CD14-positive monocyte (primary cell): ENCODE results near the gene MADCAM1. TPM values are rescaled to one million over a fixed set of nuclear protein-coding genes. Genes with fewer than 3 reads are reported as not detected.
"Not testable (repeated sequence)": the region's sequence is repeated elsewhere in the genome, so short reads cannot be mapped to it uniquely, and the experiment has no call there.

Experiments used
- DNase-seq, 3 donors: peaks; one replicate each; pipeline ENCODE4 v3.0.0-alpha.2; 2011 to 2022
- H2AFZ ChIP-seq: 2 replicates; pipeline ENCODE4 v1.6.0; 2012; ENCODE audit warnings: mild to moderate bottlenecking, low read depth, low read length, inconsistent platforms; ENCODE audit not compliant: insufficient read depth, poor library complexity, severe bottlenecking
- H3K27ac ChIP-seq, 2 donors: 1 replicate in 1 of 2; 2 replicates in 1 of 2; pipeline ENCODE4 v1.5.1; 2012 to 2013; ENCODE audit warnings: low read length in 2 of 2, control low read depth in 1 of 2, inconsistent platforms in 1 of 2, low read depth in 1 of 2, mild to moderate bottlenecking in 1 of 2
- H3K27me3 ChIP-seq, 2 donors: one replicate each; pipeline versions ENCODE4 v1.6.0 to v1.6.1; 2011 to 2013; ENCODE audit warnings: low read length in 2 of 2; ENCODE audit not compliant: control insufficient read depth in 2 of 2, insufficient read depth in 2 of 2
- H3K36me3 ChIP-seq, 2 donors: replicated peaks in 1 of 2; 1 replicate in 1 of 2; 2 replicates in 1 of 2; pipeline versions ENCODE4 v1.5.1 to v1.6.1; 2012 to 2013; ENCODE audit warnings: low read length in 2 of 2, control low read depth in 1 of 2, inconsistent platforms in 1 of 2, mild to moderate bottlenecking in 1 of 2; ENCODE audit not compliant: insufficient read depth in 2 of 2, control insufficient read depth in 1 of 2
- H3K4me1 ChIP-seq, 2 donors: 1 replicate in 1 of 2; 2 replicates in 1 of 2; pipeline versions ENCODE4 v1.5.1 to v1.6.1; 2012 to 2013; ENCODE audit warnings: low read length in 2 of 2, control low read depth in 1 of 2, inconsistent platforms in 1 of 2, mild to moderate bottlenecking in 1 of 2, moderate library complexity in 1 of 2; ENCODE audit not compliant: insufficient read depth in 2 of 2, control insufficient read depth in 1 of 2
- H3K4me2 ChIP-seq: replicated peaks from 2 replicates; pipeline ENCODE3; 2012; ENCODE audit warnings: low read length, moderate library complexity, mild to moderate bottlenecking; ENCODE audit not compliant: poor library complexity, severe bottlenecking; ENCODE audit errors: extremely low read depth
- H3K4me3 ChIP-seq, 3 experiments: fragments of 200-600 bp in 1 of 3; sonication (generic) in 1 of 3; replicated peaks in 1 of 3; 1 replicate in 2 of 3; 2 replicates in 1 of 3; pipeline ENCODE4 v1.5.1; 2011 to 2013; ENCODE audit warnings: low read length in 3 of 3, mild to moderate bottlenecking in 3 of 3, control low read depth in 2 of 3, low read depth in 2 of 3, inconsistent platforms in 1 of 3, moderate library complexity in 1 of 3
- H3K79me2 ChIP-seq: 2 replicates; pipeline ENCODE4 v1.6.0; 2012; ENCODE audit warnings: mild to moderate bottlenecking, control low read depth, inconsistent platforms, low read length, moderate library complexity; ENCODE audit not compliant: insufficient read depth
- H3K9ac ChIP-seq: 2 replicates; pipeline ENCODE4 v1.6.0; 2017; ENCODE audit warnings: low read length, mild to moderate bottlenecking; ENCODE audit not compliant: insufficient read depth, poor library complexity, severe bottlenecking
- H3K9me3 ChIP-seq, 2 donors: replicated peaks in 1 of 2; 1 replicate in 1 of 2; 2 replicates in 1 of 2; pipeline versions ENCODE4 v1.5.1 to v1.6.1; 2012 to 2013; ENCODE audit warnings: low read length in 2 of 2, control low read depth in 1 of 2; ENCODE audit not compliant: control insufficient read depth in 1 of 2, insufficient read depth in 1 of 2
- H4K20me1 ChIP-seq: 2 replicates; pipeline ENCODE4 v1.6.0; 2012; ENCODE audit warnings: mild to moderate bottlenecking, low read length, control low read depth, moderate library complexity; ENCODE audit not compliant: insufficient read depth
- H3K27ac Mint-ChIP-seq, 7 donors: one replicate each; pipeline ENCODE4 v1.8.0; 2020; ENCODE audit warnings: mild to moderate bottlenecking in 7 of 7, mixed read lengths in 7 of 7, moderate library complexity in 6 of 7, inconsistent platforms in 2 of 7
- H3K27me3 Mint-ChIP-seq, 3 donors: one replicate each; pipeline ENCODE4 v1.8.0; 2021 to 2022; ENCODE audit warnings: low read depth in 3 of 3, mild to moderate bottlenecking in 3 of 3, mixed read lengths in 3 of 3, moderate library complexity in 3 of 3, inconsistent platforms in 1 of 3
- H3K36me3 Mint-ChIP-seq, 2 donors: one replicate each; pipeline ENCODE4 v1.8.0; 2020; ENCODE audit warnings: mixed read lengths in 2 of 2, inconsistent platforms in 1 of 2, mild to moderate bottlenecking in 1 of 2
- H3K4me1 Mint-ChIP-seq: one replicate; pipeline ENCODE4 v1.8.0; 2020; ENCODE audit warnings: mild to moderate bottlenecking, mixed read lengths
- H3K4me3 Mint-ChIP-seq, 2 donors: one replicate each; pipeline ENCODE4 v1.8.0; 2020; ENCODE audit warnings: mild to moderate bottlenecking in 2 of 2, mixed read lengths in 2 of 2, moderate library complexity in 1 of 2
- H3K9me3 Mint-ChIP-seq, 7 donors: one replicate each; pipeline ENCODE4 v1.8.0; 2020 to 2022; ENCODE audit warnings: mixed read lengths in 7 of 7, mild to moderate bottlenecking in 6 of 7, moderate library complexity in 6 of 7, inconsistent platforms in 2 of 7
- CTCF ChIP-seq: fragments of 200-600 bp; IDR thresholded peaks from one replicate; pipeline ENCODE4 v1.8.0; 2022; ENCODE audit warnings: antibody characterized with exemption, mild to moderate bottlenecking
- WGBS: methylation state at CpG from one replicate; pipeline ENCODE4 v1.1.5; 2013; ENCODE audit warnings: missing lambda C conversion rate; ENCODE audit not compliant: insufficient coverage; 5-methylcytosine and 5-hydroxymethylcytosine counted together
- intact Hi-C, 2 donors: fragments of 100-400 bp; cut with micrococcal nuclease; formaldehyde crosslinking; loops; one replicate each; pipeline versions ENCODE4 v1.15.0 to v1.15.1; 2023
- polyA plus RNA-seq, 3 donors: library from polyadenylated mRNA; depleted of rRNA in 1 of 3; unstranded in 2 of 3; stranded (reverse) in 1 of 3; fragments of 300-500 nt in 2 of 3; fragments of >200 nt in 1 of 3; fragmentation: Illumina TruSeq in 2 of 3; gene quantifications; 1 replicate in 2 of 3; 2 replicates in 1 of 3; pipeline ENCODE4 v1.2.3, GENCODE V29; 2012 to 2021

The MADCAM1 gene
- polyA plus RNA-seq, 3 donors: 0.17 TPM; not detected in 2

GRCh38 chr19:480016-480855 lies 16.1 kb upstream of the MADCAM1 start:
- H3K27me3 Mint-ChIP-seq: peaks cover 15 to 38% (median 35%) of the 10 kb centered on the region in 3 donors
- H3K36me3 Mint-ChIP-seq: no peaks in the 10 kb centered on the region
- Histone ChIP-seq H3K4me2 (peak overlapping the region; percentile 30), H3K79me2 (no peaks in the 10 kb centered on the region), H3K4me3 (no peak overlapping the region), H2AFZ (peak overlapping the region; percentile 46), H3K9ac (no peak overlapping the region), H3K4me1 (no peaks in the 10 kb centered on the region), H3K36me3 (no peaks in the 10 kb centered on the region), H4K20me1 (no peaks in the 10 kb centered on the region), H3K27ac (no peak overlapping the region), H3K9me3 (peaks cover 13 to 19% of the 10 kb centered on the region in 2 donors), H3K27me3 (peaks cover 0 to under 1% of the 10 kb centered on the region in 2 donors)
- H3K27ac Mint-ChIP-seq: peak overlapping the region in 5 of 7 donors; percentile 37 to 72 (median 58)
- H3K4me1 Mint-ChIP-seq: peaks cover 5% of the 10 kb centered on the region
- peak in 2 of 3 donors; percentile 32 to 66 for DNase-seq
- intact Hi-C loops: loop anchor here in 1 of 2 donors (10.0 kb wide), 1 partner anchor 135 kb away; the partner anchor contains the start of gene MIER2
- WGBS: 47% methylated on average over 29 of the region's 36 CpGs
- TF ChIP-seq CTCF: no peak
- peak overlapping the region in 1 of 2 donors; percentile 76 for H3K4me3 Mint-ChIP-seq
- H3K9me3 Mint-ChIP-seq: peaks cover 17 to 34% (median 21%) of the 10 kb centered on the region in 7 donors

- H3K27ac Mint-ChIP-seq: peak overlapping the region in 2 of 7 donors; percentile 2 to 57
- not testable (repeated sequence) for H3K4me2 ChIP-seq, H3K79me2 ChIP-seq, H4K20me1 ChIP-seq, H3K36me3 ChIP-seq, H3K27ac ChIP-seq, H3K36me3 Mint-ChIP-seq, H2AFZ ChIP-seq, H3K9ac ChIP-seq, H3K4me1 ChIP-seq, H3K27me3 ChIP-seq, H3K4me1 Mint-ChIP-seq, H3K4me3 ChIP-seq, DNase-seq, H3K4me3 Mint-ChIP-seq
- WGBS: 97% methylated on average over 3 of the region's 3 CpGs
- H3K9me3 ChIP-seq: peaks cover 13 to 19% of the 10 kb centered on the region in 2 donors
- intact Hi-C loops: loop anchor here in 1 of 2 donors (10.0 kb wide), 1 partner anchor 136 kb away; the partner anchor contains the start of gene MIER2
- H3K27me3 Mint-ChIP-seq: peaks cover 23 to 46% (median 44%) of the 10 kb centered on the region in 3 donors
- H3K9me3 Mint-ChIP-seq: peaks cover 17 to 34% (median 21%) of the 10 kb centered on the region in 7 donors
Measured at GRCh38 chr19:481100-481499, 15.2 kb upstream of the MADCAM1 start.
